Measurements from ENCODE around the gene CPSF3. TPM values are rescaled to one million over a fixed set of nuclear protein-coding genes. Genes with fewer than 3 reads are reported as not detected.

Gene CPSF3
- total RNA-seq, 1 experiment from 2014 or later = 68.5 TPM

DNA sequence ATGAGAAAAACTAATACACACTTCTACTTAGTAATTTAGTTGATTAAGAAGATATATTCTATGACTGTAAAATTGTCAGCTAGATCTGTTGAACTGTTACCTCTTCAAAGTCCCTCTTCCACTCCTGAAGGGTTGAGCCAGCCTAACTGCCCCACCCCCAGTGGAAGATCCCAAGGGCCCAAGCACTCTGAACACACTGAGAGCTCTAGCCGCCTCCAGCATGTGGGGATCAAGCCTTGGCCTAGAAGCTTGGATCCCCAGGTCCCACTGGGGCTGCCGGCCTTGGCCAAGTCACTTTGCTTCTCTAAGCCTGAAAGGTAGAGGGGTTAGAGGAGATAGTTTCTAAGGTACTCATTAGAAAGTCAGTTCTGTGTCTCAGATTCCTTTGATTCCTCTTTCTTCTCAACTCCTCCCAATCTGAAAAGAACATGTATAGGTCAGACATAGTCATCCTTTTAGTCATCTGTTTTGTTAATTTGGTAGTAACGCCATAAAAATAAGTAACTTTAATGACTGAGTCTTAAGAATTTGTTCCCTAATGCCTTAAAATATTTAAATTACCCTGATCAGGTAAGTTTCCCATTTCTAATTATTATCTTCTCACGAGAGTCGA is 5.6 kb downstream of the CPSF3 start (continued):
- TF ChIP-seq, protein P1, sequence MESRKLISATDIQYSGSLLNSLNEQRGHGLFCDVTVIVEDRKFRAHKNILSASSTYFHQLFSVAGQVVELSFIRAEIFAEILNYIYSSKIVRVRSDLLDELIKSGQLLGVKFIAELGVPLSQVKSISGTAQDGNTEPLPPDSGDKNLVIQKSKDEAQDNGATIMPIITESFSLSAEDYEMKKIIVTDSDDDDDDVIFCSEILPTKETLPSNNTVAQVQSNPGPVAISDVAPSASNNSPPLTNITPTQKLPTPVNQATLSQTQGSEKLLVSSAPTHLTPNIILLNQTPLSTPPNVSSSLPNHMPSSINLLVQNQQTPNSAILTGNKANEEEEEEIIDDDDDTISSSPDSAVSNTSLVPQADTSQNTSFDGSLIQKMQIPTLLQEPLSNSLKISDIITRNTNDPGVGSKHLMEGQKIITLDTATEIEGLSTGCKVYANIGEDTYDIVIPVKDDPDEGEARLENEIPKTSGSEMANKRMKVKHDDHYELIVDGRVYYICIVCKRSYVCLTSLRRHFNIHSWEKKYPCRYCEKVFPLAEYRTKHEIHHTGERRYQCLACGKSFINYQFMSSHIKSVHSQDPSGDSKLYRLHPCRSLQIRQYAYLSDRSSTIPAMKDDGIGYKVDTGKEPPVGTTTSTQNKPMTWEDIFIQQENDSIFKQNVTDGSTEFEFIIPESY (IDR thresholded peaks at IDR 0.05; ENCODE audit: extremely low read depth, insufficient replicate concordance, low read length) = no peak
- TF ChIP-seq SIN3A (IDR thresholded peaks at IDR 0.05; ENCODE audit: low read depth) (no peak), EGR1 (IDR thresholded peaks at IDR 0.05; ENCODE audit: low read depth) (no peak), ELF1 (IDR thresholded peaks at IDR 0.05; ENCODE audit: borderline replicate concordance, low read depth) (no peak)
- TF ChIP-seq, protein P2, sequence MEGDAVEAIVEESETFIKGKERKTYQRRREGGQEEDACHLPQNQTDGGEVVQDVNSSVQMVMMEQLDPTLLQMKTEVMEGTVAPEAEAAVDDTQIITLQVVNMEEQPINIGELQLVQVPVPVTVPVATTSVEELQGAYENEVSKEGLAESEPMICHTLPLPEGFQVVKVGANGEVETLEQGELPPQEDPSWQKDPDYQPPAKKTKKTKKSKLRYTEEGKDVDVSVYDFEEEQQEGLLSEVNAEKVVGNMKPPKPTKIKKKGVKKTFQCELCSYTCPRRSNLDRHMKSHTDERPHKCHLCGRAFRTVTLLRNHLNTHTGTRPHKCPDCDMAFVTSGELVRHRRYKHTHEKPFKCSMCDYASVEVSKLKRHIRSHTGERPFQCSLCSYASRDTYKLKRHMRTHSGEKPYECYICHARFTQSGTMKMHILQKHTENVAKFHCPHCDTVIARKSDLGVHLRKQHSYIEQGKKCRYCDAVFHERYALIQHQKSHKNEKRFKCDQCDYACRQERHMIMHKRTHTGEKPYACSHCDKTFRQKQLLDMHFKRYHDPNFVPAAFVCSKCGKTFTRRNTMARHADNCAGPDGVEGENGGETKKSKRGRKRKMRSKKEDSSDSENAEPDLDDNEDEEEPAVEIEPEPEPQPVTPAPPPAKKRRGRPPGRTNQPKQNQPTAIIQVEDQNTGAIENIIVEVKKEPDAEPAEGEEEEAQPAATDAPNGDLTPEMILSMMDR (IDR thresholded peaks at IDR 0.05 in 2 of 3, conservative IDR thresholded peaks at IDR 0.05 in 1 of 3; ENCODE audit: borderline replicate concordance in 1 of 3, insufficient read depth in 1 of 3, low read depth in 2 of 3, low read length in 2 of 3) = no peak

DNA sequence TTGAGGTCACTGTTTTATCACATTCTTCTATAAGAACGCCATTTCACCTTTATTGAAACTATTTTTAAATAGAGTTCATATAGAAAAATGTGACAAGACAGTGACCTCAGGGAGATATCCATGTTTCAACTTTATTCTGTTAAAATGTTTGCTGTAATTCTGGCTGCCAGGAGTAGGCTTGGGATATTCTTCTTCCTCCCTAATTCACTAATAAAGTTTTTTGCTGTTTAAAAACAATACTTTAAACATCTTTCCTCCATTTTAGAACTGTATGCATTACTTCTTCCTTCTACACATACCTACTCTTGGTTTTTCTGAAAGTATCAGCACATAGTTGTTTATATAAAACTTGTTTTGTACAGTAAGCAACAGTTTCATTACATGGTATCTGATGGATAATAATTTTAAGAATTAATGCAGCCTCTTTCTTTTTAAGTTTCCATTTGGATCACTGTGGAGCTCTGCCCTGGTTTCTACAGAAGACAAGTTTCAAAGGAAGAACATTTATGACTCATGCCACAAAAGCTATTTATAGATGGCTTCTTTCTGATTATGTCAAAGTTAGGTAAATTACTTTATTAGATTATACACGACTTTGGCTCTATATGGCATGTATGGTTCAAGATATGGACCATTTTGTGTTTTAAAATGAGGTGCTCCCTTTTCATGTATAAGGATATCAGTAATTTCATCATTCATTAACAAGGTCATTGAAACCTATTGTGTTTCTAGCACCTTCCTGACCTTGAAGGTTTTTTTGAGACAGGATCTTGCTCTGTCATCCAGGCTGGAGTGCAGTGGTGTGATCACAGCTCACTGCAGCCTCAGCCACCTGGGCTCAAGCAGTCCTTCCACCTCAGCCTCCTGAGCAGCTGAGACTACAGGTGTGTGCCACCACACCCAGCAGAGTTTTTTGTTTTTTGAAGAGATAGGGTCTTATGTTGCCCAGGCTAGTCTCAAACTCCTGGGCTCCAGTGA is 7.2 kb downstream of the CPSF3 start:
- ChIA-PET CTCF (no interaction called here), POLR2A (interaction anchor here (0.7 kb wide), 1 partner anchor 44 kb away, joined by 3 read pairs; no protein-coding TSS in a partner anchor)
- no peak for DNase-seq (ENCODE audit: low read depth, low spot score)
- TF ChIP-seq SIN3A (IDR thresholded peaks at IDR 0.05; ENCODE audit: low read depth) (no peak), FOSL1 (IDR thresholded peaks at IDR 0.05; ENCODE audit: low read depth) (no peak), CEBPB (IDR thresholded peaks at IDR 0.05; ENCODE audit: low read depth) (no peak), RAD21 (IDR thresholded peaks at IDR 0.05; ENCODE audit: low read depth) (no peak), ELF1 (IDR thresholded peaks at IDR 0.05; ENCODE audit: borderline replicate concordance, low read depth) (no peak), JUND (IDR thresholded peaks at IDR 0.05) (no peak), POLR2A (IDR thresholded peaks at IDR 0.05; ENCODE audit: borderline replicate concordance, extremely low read depth, insufficient read depth, insufficient read length) (no peak), CBX3 (IDR thresholded peaks at IDR 0.05; ENCODE audit: low read depth) (no peak), REST (IDR thresholded peaks at IDR 0.05; ENCODE audit: low read depth) (no peak), EGR1 (IDR thresholded peaks at IDR 0.05; ENCODE audit: low read depth) (no peak), YY1 (IDR thresholded peaks at IDR 0.05; ENCODE audit: extremely low read depth, insufficient replicate concordance, low read depth, low read length) (no peak), EZH2phosphoT487 (IDR thresholded peaks at IDR 0.05; ENCODE audit: borderline replicate concordance) (no peak)

More for the DNA sequence above, 7.2 kb downstream of the CPSF3 start:
- 0 out of 2 replicates have a peak, but pooled peaks have one; percentile 40 for ATAC-seq
- Histone ChIP-seq H3K4me2 (ENCODE audit: low read length) (peak overlapping the region; percentile 34; the same call in 1 of the 2 replicates), H3K4me1 (ENCODE audit: control insufficient read depth in 1 of 2, insufficient read depth in 2 of 2, low read length in 2 of 2) (peaks cover 3 to 25% of the 10 kb centered on the region in 2 experiments; a peak in 3 of 4 replicates), H3K9ac (ENCODE audit: low read length) (no peak overlapping the region), H3K9me3 (ENCODE audit: control insufficient read depth in 1 of 2, insufficient read depth in 1 of 2, low read depth in 1 of 2, low read length in 2 of 2) (no peaks in the 10 kb centered on the region), H3K79me2 (ENCODE audit: insufficient read depth, low read length) (0 out of 2 replicates have a peak, but pooled peaks cover 2% of the 10 kb centered on the region), H3K9me2 (ENCODE audit: insufficient read depth) (no peaks in the 10 kb centered on the region), H4K20me1 (ENCODE audit: insufficient read depth) (no peaks in the 10 kb centered on the region), H2AFZ (ENCODE audit: low read depth, low read length, poor library complexity, severe bottlenecking) (no peak overlapping the region), H3K27me3 (ENCODE audit: insufficient read depth, low read length) (no peaks in the 10 kb centered on the region), H3K27ac (ENCODE audit: low read depth, low read length) (no peak overlapping the region), H3K4me3 (replicated peaks in 1 of 2; ENCODE audit: low read depth in 1 of 2, low read length in 2 of 2) (no peak overlapping the region), H3K36me3 (ENCODE audit: control insufficient read depth in 1 of 2, insufficient read depth in 2 of 2, low read length in 2 of 2) (peaks cover 22% of the 10 kb centered on the region in 2 experiments; a peak in 3 of 4 replicates)
- intact Hi-C loops (cut with micrococcal nuclease) = no loop called here
- BruUV-seq (replicated peaks) = no TSS peak
- RAD21 ChIA-PET (ENCODE audit: low non-redundant PET in 1 of 2, low total read pairs in 2 of 2, uncharacterized antibody in 2 of 2, unreplicated experiment in 2 of 2) = no interaction called here

All from HCT116 (cell line).